Pons (tissue), 1 donor: Measurements from ENCODE around the gene SH3GLB2.
A peak's percentile ranks its signal among the peaks of the same experiment; 100 is the strongest.

Experiments
- DNase-seq: peaks from one replicate; pipeline ENCODE4 v3.0.0-alpha.2; 2016; ENCODE audit warnings: low spot score

Gene SH3GLB2

GRCh38 chr9:129028192-129028966 lies at the start of gene SH3GLB2:
TSS of gene SH3GLB2 (minus strand) at chr9:129028331. CDS start at chr9:129028154, 177 bp downstream.
- DNase-seq = peak; percentile 93

DNA sequence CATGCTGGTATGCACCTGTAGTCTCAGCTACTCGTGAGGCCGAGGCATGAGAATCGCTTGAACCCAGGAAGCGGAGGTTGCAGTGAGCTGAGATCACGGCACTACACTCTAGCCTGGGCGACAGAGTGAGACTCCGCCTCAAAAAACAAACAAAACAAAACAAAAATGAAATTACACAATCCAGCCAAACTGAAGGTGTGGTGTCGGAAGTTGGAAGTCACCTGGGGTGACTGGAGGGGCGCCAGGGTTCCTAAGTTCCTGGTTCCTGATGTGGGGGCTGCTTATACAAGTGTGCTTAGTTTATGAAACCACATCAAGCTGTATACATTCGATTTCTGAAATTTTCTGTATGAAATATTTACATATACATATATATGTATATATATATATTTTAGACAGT lies 49.1 kb upstream of the SH3GLB2 start:
- no peak for DNase-seq

DNA sequence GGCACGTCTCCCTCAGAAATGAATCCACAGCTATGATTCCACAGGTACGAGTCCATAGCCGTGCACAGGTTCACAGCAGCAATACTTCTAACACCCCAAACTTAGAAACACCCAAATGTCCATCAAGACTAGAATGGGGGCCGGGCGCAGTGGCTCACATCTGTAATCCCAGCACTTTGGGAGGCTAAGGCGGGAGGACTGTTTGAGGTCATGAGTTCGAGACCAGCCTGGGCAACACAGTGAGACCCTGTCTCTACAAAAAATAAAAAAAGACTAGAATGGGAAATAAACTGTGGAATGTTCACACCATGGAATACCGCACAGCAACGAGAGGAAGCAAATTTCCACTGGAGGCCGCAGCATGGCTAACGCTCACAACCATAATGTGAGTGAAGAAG lies 48.5 kb upstream of the SH3GLB2 start:
- DNase-seq = no peak

- DNase-seq = no peak
Measured at GRCh38 chr9:129075996-129076639, 48.0 kb upstream of the SH3GLB2 start.

GRCh38 chr9:129074106-129074505 lies 46.0 kb upstream of the SH3GLB2 start:
- no peak for DNase-seq

DNA sequence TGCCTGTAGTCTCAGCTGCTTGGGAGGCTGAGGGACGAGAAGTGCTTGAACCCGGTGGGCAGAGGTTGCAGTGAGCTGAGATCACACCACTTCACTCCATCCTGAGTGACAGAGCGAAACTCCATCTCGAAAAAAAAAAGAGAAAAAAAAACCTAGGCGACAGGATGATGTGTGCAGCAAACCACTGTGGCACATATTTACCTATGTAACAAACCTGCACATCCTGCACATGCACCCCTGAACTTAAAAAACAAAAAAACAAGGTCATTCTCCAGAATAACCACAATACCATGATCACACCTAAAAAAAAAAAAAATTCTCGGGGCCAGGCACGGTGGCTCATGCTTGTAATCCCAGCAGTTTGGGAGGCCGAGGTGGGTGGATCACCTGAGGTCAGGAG lies 45.3 kb upstream of the SH3GLB2 start:
- no peak for DNase-seq

- DNase-seq = no peak
Measured at GRCh38 chr9:129072171-129072570, 44.0 kb upstream of the SH3GLB2 start.

- no peak for DNase-seq
Measured at GRCh38 chr9:129071526-129072126, 43.5 kb upstream of the SH3GLB2 start.

DNA sequence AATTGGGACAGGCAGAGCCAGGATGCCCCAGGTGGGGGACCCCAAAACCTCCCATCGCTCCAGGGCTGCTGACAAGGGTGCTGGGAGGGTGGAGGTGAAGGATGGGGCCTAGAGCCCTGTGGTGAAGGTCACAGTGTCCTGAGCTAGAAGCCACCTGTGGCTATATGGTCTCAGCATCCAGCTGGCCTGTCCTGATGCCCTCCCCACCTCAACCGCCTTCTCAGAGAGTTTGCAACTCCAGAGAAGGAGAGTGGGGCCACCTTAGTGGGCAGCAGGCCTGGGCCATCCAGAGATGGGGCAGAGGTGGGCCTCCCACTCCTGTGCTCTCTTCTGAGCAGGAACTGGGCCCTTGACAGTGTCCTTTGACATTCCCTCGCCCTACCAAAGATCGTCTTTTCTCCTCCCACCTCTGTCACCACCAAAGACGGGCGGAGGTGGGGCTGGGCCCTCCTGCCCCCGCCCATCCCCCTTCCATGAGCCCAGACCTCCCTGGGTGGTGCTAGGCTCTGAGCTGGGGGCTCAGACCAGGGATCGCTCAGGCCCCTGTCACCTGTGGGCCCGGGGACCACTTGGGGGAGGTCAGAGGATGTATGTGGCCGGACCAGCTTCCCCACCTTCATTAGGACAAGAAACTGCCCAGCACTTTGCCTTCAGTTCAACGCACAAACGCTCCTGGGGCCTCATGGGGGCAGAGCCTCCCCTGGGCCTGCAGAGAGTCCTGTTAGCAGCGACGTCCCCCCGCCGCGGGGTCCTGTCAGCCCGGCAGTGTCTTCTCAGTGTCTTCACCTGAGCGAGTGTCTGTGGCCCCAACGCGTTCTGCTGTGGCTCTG lies 42.8 kb upstream of the SH3GLB2 start:
- DNase-seq = no peak

- DNase-seq = no peak
Measured at GRCh38 chr9:129069862-129070641, 41.9 kb upstream of the SH3GLB2 start.

DNA sequence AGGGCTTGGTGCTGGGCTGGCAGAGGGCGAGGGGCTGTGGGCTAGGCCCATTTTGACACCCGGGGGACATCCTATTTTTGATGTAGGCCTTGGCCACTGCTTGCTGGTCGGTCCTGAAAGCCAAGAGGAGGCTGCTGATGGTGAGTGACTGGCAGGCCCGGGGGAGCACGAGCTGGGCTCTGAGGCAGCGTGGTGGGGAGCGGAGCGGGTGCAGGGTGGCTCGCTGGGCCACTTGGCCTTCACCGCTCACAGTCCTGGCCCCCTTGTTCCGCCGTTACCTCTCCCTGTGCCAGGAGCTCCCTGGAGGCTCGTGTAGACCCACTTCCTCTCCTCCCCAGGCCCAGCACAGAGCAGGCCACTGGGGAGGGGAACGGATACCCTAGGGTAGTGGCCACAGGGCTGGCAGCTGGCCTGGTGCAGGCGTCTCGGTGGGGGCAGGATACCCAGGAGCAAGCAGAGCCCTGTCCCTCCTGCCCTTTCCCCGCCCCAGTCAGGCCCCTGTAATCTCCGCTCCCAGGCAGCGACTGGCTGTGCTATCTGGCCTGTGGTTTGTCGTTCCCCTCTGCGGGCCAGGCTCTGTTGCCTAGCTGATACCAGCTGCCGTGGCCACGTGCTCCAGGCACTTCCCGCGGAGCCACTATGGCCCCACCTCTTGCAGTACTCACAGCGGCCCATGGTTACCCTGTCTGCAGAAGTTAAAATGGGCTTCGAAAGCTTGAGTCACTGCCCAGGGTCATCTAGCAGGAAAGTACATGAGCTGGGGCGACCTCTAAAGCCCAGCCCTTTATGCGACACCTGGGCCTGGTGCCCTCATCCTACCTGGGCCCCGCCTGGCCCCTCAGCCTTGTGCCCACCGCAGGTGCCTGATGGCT lies 41.1 kb upstream of the SH3GLB2 start:
- peak; percentile 59 for DNase-seq

DNA sequence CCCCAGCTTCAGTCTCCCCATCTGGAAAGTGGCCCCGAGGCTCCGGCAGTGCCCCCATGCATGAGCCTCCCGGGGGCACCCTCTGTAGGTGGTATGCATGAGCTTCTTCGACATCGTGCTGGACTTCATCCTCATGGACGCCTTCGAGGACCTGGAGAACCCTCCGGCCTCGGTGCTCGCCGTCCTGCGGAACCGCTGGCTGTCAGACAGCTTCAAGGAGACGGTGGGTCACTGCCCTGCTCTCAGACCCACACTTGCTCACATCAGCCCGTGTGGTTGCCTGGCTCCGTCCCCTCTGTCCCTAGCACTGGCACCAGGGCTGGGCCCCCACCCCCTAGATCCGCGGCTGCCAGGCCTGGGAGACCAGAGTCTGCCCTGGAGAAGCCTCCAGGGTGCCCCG lies 40.0 kb upstream of the SH3GLB2 start:
- no peak for DNase-seq

GRCh38 chr9:129064499-129064908 lies 36.4 kb upstream of the SH3GLB2 start:
- DNase-seq = no peak

DNA sequence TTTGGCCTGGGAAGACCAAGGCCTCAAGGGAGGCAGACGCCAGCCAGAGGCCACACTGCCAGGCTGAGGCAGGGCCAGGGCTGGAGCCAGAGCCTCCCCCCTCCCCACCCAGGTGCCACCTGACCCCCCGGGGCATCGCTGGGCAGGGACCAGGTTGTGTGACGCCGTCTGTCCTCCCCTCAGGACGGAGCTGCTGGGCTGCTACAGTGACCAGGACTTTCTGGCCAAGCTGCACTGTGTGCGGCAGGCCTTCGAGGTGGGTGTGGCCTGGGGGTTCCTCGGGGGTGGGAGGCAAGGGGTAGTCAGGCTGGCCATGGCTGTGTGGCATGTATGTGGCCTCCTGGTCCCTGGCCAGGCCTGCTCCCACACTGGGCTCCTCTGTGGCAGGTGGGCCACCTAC lies 34.9 kb upstream of the SH3GLB2 start:
- DNase-seq = no peak

GRCh38 chr9:129060991-129061390 lies 32.9 kb upstream of the SH3GLB2 start:
- DNase-seq = no peak

DNA sequence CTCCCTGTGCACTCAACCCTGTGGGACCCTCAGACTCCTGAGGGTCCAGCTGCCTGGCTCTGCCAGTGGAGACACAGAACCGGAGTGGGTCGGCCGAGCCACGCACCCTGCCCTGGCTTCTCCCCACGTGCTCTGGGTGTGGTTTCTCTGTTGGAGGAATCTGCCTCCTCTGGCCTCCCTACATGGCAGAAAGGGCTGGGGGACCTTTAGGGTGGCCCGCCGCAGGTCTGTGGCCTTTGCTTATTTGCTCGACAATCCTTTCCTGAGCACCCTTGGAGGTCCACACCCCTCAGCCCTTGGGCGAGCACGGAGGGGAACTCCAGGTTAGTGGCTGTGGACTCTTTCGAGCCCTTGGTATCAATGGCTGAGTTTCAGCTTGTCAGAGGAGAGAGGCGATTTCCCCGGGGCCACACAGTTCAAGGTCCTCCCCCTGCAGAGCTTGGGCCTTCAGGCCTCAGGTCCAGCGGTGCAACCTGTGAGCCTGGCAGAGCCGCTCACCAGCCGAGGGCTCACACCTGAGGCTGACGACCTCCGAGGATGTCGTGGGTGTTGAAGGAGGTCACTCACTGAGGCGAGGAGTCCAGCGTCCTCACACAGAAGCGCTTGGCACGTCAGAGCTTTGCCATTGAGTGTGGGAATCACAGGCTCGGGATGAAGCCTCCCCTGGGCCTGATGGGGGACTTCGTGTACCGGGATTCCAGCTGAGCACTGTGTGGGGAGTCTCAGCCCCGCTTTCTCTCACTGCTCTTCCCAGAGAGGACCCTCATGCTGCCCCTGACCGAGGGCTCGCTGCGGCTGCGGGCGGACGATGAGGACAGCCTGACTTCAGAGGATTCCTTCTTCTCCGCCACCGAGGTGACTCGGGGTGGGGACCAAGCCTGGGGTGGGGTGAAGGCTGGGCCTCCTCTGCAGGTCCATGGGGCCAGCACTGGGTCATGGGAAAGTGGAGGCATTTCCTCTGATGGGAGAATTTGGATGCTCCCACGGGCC lies 32.0 kb upstream of the SH3GLB2 start:
- no peak for DNase-seq

- DNase-seq = no peak
Measured at GRCh38 chr9:129058965-129059795, 31.0 kb upstream of the SH3GLB2 start.

DNA sequence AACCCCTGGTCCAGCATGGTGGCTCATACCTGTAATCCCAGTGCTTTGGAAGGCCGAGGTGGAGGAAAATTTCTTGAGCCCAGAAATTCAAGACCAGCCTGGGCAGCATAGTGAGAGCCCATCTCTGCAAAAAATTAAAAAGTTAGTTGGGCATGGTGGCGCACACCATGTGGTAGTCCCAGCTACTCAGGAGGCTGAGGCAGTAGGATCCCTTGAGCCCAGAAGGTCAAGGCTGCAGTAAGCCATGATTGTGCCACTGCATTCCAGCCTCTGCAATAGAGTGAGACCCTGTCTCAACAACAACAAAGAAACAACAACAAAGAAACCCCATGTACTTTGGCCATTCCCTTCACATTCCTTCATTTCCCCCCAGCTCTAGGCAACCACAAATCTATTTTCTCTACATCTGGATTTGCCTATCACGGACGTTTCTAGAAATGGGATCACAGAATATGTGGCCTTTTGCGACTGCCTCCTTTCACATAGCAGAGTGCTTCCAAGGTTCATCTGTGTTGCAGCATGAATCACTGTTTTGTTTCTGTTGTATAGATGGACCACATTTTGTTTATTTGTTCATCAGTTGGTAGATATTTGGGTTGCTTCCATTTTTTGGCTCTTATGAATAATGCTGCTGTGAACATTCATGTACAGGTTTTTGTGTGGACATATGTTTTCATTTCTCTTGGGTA lies 26.2 kb upstream of the SH3GLB2 start:
- DNase-seq = no peak
